Activated T-helper 1 cell treated with anti-CD3 and anti-CD28 coated beads, Interleukin-12 subunit alpha, Interleukin-12 subunit beta, Interleukin-2, Interleukin-4 antibody, amounts not matched to agents 30 ng/mL and 10 ng/mL and 1 ng/mL, durations not matched to agents 14 hours and 24 hours and 36 hours (primary cell): Measurements from ENCODE around the gene ERGIC1. TPM values are rescaled to one million over a fixed set of nuclear protein-coding genes. Genes with fewer than 3 reads are reported as not detected.
"Not testable (repeated sequence)": the region's sequence is repeated elsewhere in the genome, so short reads cannot be mapped to it uniquely, and the experiment has no call there.

Source experiments
- DNase-seq: peaks from one replicate; pipeline ENCODE4 v3.0.0; 2021; ENCODE audit warnings: low spot score
- H3K27ac Mint-ChIP-seq: one replicate; pipeline ENCODE4 v1.8.0; 2021; ENCODE audit warnings: mild to moderate bottlenecking, mixed read lengths
- H3K27me3 Mint-ChIP-seq: one replicate; pipeline ENCODE4 v1.8.0; 2022; ENCODE audit warnings: mild to moderate bottlenecking, moderate library complexity, mixed read lengths; ENCODE audit not compliant: insufficient read depth
- H3K36me3 Mint-ChIP-seq: one replicate; pipeline ENCODE4 v1.8.0; 2021; ENCODE audit warnings: low read depth, mixed read lengths
- H3K4me1 Mint-ChIP-seq: one replicate; pipeline ENCODE4 v1.8.0; 2021; ENCODE audit warnings: low read depth, mixed read lengths
- H3K4me3 Mint-ChIP-seq: one replicate; pipeline ENCODE4 v1.8.0; 2021; ENCODE audit warnings: mild to moderate bottlenecking, moderate library complexity, mixed read lengths
- H3K9me3 Mint-ChIP-seq: one replicate; pipeline ENCODE4 v1.8.0; 2021; ENCODE audit warnings: mixed read lengths
- intact Hi-C: fragments of 100-400 bp; cut with micrococcal nuclease; formaldehyde crosslinking; loops from one replicate; pipeline ENCODE4 v1.15.1; 2024
- total RNA-seq: library from RNA; stranded (reverse); gene quantifications from 2 replicates; pipeline ENCODE4 v1.2.3, GENCODE V29; 2022

ERGIC1 gene
- total RNA-seq, 1 donor from 2014 or later, result 47.4 TPM

- intact Hi-C loops, result loop anchor here (5.0 kb wide), 1 partner anchor 121 kb away; no protein-coding TSS in a partner anchor
Measured at GRCh38 chr5:172838151-172838875, 4.3 kb downstream of the ERGIC1 start.

DNA sequence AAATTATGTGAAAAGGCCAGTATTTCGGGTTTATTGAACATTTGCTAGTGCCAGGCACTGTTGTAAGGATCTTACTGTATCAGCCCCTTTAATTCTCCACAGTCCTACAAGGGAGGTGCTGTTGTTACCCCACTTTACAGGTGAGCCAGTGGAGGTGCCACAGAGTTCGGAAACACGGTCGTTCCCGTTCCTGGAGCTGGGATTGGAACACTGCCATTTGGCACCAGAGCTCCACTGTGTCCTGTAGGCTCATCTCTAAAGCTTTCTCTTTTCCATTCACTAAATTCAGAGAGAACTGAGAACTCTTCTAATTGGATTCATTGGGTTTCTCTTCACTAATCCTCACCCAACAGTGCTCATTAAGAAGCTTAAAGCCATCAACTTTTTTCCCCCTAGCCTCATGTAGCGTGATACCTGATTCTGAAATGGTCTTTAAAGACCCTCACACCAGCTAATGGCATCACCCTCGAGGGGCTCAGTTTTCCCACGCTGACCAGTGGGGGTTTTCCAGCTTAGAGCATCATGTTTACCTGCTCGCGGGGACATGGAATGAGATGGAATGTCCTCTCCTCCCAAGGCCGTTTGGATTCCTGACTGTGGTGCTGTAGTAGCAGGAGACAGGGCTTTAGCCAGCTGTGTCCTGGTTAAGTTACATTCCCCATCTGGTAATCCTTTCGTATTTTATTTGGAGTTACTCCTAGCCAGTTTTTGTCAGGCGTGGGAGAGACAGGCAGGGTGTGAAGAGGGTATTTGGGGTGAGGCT is 5.8 kb downstream of the ERGIC1 start:
- no peak overlapping the region for H3K4me3 Mint-ChIP-seq
- H3K27ac Mint-ChIP-seq, result no peak overlapping the region
- no peaks in the 10 kb centered on the region for H3K27me3 Mint-ChIP-seq
- no peaks in the 10 kb centered on the region for H3K9me3 Mint-ChIP-seq
- H3K36me3 Mint-ChIP-seq, result no peaks in the 10 kb centered on the region
- peaks cover 19% of the 10 kb centered on the region for H3K4me1 Mint-ChIP-seq
- no peak for DNase-seq
- intact Hi-C loops, result loop anchor here (5.0 kb wide), 1 partner anchor 123 kb away; no protein-coding TSS in a partner anchor

More at GRCh38 chr5:172838151-172838875, 4.3 kb downstream of the ERGIC1 start:
- H3K9me3 Mint-ChIP-seq, result no peaks in the 10 kb centered on the region
- H3K27me3 Mint-ChIP-seq, result no peaks in the 10 kb centered on the region
- H3K27ac Mint-ChIP-seq, result no peak overlapping the region
- H3K4me3 Mint-ChIP-seq, result no peak overlapping the region
- no peaks in the 10 kb centered on the region for H3K36me3 Mint-ChIP-seq
- DNase-seq, result no peak
- peaks cover 19% of the 10 kb centered on the region for H3K4me1 Mint-ChIP-seq

- peaks cover 13% of the 10 kb centered on the region for H3K4me1 Mint-ChIP-seq
- H3K27ac Mint-ChIP-seq, result no peak overlapping the region
- no peaks in the 10 kb centered on the region for H3K27me3 Mint-ChIP-seq
- intact Hi-C loops, result no loop called here
- no peaks in the 10 kb centered on the region for H3K9me3 Mint-ChIP-seq
- DNase-seq, result no peak
- H3K4me3 Mint-ChIP-seq, result no peak overlapping the region
- H3K36me3 Mint-ChIP-seq, result no peaks in the 10 kb centered on the region
Measured at GRCh38 chr5:172840432-172841154, 6.5 kb downstream of the ERGIC1 start.

GRCh38 chr5:172841256-172841655 is 7.2 kb downstream of the ERGIC1 start:
- intact Hi-C loops, result no loop called here
- H3K4me1 Mint-ChIP-seq, result peaks cover 13% of the 10 kb centered on the region

GRCh38 chr5:172843825-172844576 is 9.9 kb downstream of the ERGIC1 start:
- no peak for DNase-seq
- H3K9me3 Mint-ChIP-seq, result no peaks in the 10 kb centered on the region
- H3K36me3 Mint-ChIP-seq, result no peaks in the 10 kb centered on the region
- H3K27me3 Mint-ChIP-seq, result no peaks in the 10 kb centered on the region
- intact Hi-C loops, result no loop called here
- no peak overlapping the region for H3K4me3 Mint-ChIP-seq
- no peak overlapping the region for H3K27ac Mint-ChIP-seq
- H3K4me1 Mint-ChIP-seq, result no peaks in the 10 kb centered on the region

More at GRCh38 chr5:172841256-172841655, 7.2 kb downstream of the ERGIC1 start:
- no peaks in the 10 kb centered on the region for H3K36me3 Mint-ChIP-seq
- no peak overlapping the region for H3K27ac Mint-ChIP-seq
- no peaks in the 10 kb centered on the region for H3K9me3 Mint-ChIP-seq
- DNase-seq, result no peak
- no peak overlapping the region for H3K4me3 Mint-ChIP-seq
- no peaks in the 10 kb centered on the region for H3K27me3 Mint-ChIP-seq

- H3K36me3 Mint-ChIP-seq, result no peaks in the 10 kb centered on the region
- no peak overlapping the region for H3K4me3 Mint-ChIP-seq
- intact Hi-C loops, result no loop called here
- no peaks in the 10 kb centered on the region for H3K27me3 Mint-ChIP-seq
- peaks cover 5% of the 10 kb centered on the region for H3K4me1 Mint-ChIP-seq
- H3K9me3 Mint-ChIP-seq, result no peaks in the 10 kb centered on the region
- no peak for DNase-seq
- H3K27ac Mint-ChIP-seq, result no peak overlapping the region
Measured at GRCh38 chr5:172844577-172844838, 10.5 kb downstream of the ERGIC1 start.

DNA sequence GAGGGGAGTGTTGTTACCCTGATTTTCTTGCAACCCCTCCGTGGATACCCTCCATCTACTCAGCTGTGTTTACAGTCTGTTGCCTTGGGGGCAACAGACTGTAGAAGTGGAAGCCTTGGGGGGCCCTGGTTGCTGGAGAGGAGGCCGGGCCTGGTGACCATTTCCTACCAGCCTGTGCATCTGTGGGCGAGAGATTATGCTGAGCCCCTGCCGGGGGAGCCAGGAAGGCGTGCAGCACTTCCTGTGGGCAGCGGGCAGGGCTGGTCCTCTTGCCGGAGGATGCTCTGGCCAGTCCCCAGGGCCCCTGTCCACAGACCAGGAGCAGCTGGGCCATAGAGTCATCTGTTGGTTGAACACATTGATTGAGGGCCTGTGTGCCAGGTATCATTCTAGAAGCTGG is 11.1 kb downstream of the ERGIC1 start:
- H3K36me3 Mint-ChIP-seq, result no peaks in the 10 kb centered on the region
- no peak for DNase-seq
- H3K4me1 Mint-ChIP-seq, result peaks cover 9% of the 10 kb centered on the region
- no peaks in the 10 kb centered on the region for H3K27me3 Mint-ChIP-seq
- intact Hi-C loops, result no loop called here
- H3K27ac Mint-ChIP-seq, result no peak overlapping the region
- H3K4me3 Mint-ChIP-seq, result no peak overlapping the region
- H3K9me3 Mint-ChIP-seq, result no peaks in the 10 kb centered on the region

DNA sequence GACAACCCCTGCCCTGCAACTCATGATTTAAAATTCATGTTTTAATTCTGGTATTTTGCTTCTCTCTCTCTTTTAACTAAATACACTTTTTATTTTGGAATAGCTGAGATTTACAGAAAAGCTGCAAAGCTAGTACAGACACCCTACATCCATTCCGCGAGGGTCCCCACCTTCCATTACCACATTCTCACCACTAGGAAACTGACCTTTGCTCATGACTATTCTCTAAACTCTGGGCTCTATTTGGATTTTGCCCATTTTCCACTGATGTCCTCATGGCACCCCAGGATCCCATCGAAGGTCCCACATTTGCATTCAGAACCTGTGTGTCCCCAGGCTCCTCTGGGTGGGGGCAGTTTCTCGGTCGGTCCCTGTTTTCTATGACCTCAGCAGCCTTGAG is 11.5 kb downstream of the ERGIC1 start:
- Mint-ChIP-seq H3K36me3 (no peaks in the 10 kb centered on the region), H3K4me1 (peaks cover 9% of the 10 kb centered on the region), H3K9me3 (no peaks in the 10 kb centered on the region), H3K4me3 (no peak overlapping the region), H3K27me3 (no peaks in the 10 kb centered on the region), H3K27ac (no peak overlapping the region)
- no peak for DNase-seq
- intact Hi-C loops, result no loop called here

DNA sequence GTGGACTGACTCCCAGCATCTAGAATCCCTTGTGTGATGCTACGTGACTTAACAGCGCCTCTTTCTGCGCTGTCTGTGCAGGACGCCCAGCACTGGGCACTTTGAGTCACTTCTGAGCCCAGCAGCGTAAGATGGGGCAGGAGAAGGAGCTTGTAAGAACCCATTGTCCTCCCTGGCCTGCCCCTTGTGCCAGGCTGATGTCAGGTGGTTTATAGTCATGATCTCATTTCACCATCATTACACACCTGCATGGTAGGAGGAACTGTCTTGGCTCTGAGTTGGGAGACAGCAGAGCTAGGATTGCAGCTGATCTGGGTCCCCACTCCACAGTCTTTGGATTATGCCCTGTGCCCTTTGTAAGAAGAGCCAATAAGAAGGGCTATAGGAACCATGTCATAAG is 12.2 kb downstream of the ERGIC1 start:
- Mint-ChIP-seq H3K4me1 (peaks cover 9% of the 10 kb centered on the region), H3K36me3 (no peaks in the 10 kb centered on the region), H3K9me3 (no peaks in the 10 kb centered on the region), H3K27ac (no peak overlapping the region), H3K27me3 (no peaks in the 10 kb centered on the region), H3K4me3 (no peak overlapping the region)
- DNase-seq, result no peak
- intact Hi-C loops, result no loop called here

GRCh38 chr5:172846677-172847076 is 12.6 kb downstream of the ERGIC1 start:
- no peaks in the 10 kb centered on the region for H3K36me3 Mint-ChIP-seq
- DNase-seq, result no peak
- no peaks in the 10 kb centered on the region for H3K9me3 Mint-ChIP-seq
- H3K4me1 Mint-ChIP-seq, result peaks cover 9% of the 10 kb centered on the region
- intact Hi-C loops, result no loop called here
- no peaks in the 10 kb centered on the region for H3K27me3 Mint-ChIP-seq
- no peak overlapping the region for H3K4me3 Mint-ChIP-seq
- no peak overlapping the region for H3K27ac Mint-ChIP-seq

- DNase-seq, intact Hi-C loops, H3K9me3 Mint-ChIP-seq, H3K27me3 Mint-ChIP-seq, H3K36me3 Mint-ChIP-seq, H3K27ac Mint-ChIP-seq, H3K4me3 Mint-ChIP-seq: not testable (repeated sequence)
- peaks cover 13% of the 10 kb centered on the region for H3K4me1 Mint-ChIP-seq
Measured at GRCh38 chr5:172847584-172847983, 13.5 kb downstream of the ERGIC1 start.

DNA sequence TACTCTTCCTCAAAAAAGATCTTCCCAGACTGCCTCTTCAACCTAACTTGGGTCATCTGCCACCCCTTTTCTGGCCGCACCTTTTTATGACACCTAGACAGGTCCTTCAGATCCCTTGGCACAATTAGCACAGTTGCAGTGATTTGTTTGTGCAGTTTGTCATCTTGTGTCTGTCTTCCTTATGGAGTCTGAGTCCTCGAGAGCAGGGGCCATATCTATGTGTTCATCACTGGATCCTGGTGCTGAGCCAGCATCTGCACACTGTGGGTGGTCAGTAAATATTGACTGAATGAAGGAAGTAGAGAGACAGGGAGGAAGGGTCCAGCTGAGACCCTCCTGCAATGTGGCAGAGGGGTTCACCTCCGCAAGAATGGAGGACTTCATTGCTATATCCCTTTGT is 14.4 kb downstream of the ERGIC1 start:
- DNase-seq, result no peak
- intact Hi-C loops, result no loop called here
- Mint-ChIP-seq H3K4me3 (no peak overlapping the region), H3K9me3 (no peaks in the 10 kb centered on the region), H3K27ac (no peak overlapping the region), H3K4me1 (peaks cover 19% of the 10 kb centered on the region), H3K36me3 (peaks cover 2% of the 10 kb centered on the region), H3K27me3 (no peaks in the 10 kb centered on the region)
